GM12873 (cell line): ENCODE data around the gene ROGDI.

Experiments used
- CTCF ChIP-seq: IDR thresholded peaks from 2 replicates; pipeline ENCODE4 v1.5.1; 2012; ENCODE audit warnings: low read depth, mild to moderate bottlenecking, moderate library complexity, low read length, control low read depth; ENCODE audit not compliant: insufficient read depth; ENCODE audit errors: missing control alignments

The ROGDI gene

GRCh38 chr16:4768549-4769305 is 33.7 kb downstream of the ROGDI start:
- TF ChIP-seq CTCF = no peak

- no peak for TF ChIP-seq CTCF
Measured at GRCh38 chr16:4767872-4768548, 34.4 kb downstream of the ROGDI start.

GRCh38 chr16:4766875-4767628 is 35.4 kb downstream of the ROGDI start, which contains the start of gene ZNF500:
Gene ZNF500 (minus strand): TSS chr16:4767162. CDS start chr16:4765978, 1,184 bp downstream.
- TF ChIP-seq CTCF = no peak

GRCh38 chr16:4765511-4766474 is 36.6 kb downstream of the ROGDI start:
- TF ChIP-seq CTCF = no peak

GRCh38 chr16:4763791-4764190 is 38.6 kb downstream of the ROGDI start:
- no peak for TF ChIP-seq CTCF

GRCh38 chr16:4762205-4762604 is 40.2 kb downstream of the ROGDI start:
- TF ChIP-seq CTCF = no peak
